Subcutaneous adipose tissue (tissue), 4 donors: ENCODE results near the gene LEUTX. TPM values are rescaled to one million over a fixed set of nuclear protein-coding genes. Genes with fewer than 3 reads are reported as not detected.

ENCODE experiments used
- total RNA-seq, 4 donors: library from RNA; depleted of rRNA; stranded (reverse); fragments of >200 nt; gene quantifications; one replicate each; pipeline ENCODE4 v1.1.0, GENCODE V29; 2016
- TF ChIP-seq, protein P1 (sequence below): fragments of 450-650 bp; IDR thresholded peaks from one replicate; pipeline ENCODE4 v1.5.1; 2016; ENCODE audit warnings: low read depth, mild to moderate bottlenecking, control low read depth, antibody characterized with exemption, moderate library complexity

The LEUTX gene
- total RNA-seq, 4 donors from 2014 or later = not detected

- TF ChIP-seq, protein P1, sequence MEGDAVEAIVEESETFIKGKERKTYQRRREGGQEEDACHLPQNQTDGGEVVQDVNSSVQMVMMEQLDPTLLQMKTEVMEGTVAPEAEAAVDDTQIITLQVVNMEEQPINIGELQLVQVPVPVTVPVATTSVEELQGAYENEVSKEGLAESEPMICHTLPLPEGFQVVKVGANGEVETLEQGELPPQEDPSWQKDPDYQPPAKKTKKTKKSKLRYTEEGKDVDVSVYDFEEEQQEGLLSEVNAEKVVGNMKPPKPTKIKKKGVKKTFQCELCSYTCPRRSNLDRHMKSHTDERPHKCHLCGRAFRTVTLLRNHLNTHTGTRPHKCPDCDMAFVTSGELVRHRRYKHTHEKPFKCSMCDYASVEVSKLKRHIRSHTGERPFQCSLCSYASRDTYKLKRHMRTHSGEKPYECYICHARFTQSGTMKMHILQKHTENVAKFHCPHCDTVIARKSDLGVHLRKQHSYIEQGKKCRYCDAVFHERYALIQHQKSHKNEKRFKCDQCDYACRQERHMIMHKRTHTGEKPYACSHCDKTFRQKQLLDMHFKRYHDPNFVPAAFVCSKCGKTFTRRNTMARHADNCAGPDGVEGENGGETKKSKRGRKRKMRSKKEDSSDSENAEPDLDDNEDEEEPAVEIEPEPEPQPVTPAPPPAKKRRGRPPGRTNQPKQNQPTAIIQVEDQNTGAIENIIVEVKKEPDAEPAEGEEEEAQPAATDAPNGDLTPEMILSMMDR = no peak
Measured at GRCh38 chr19:39737891-39738290, 40.8 kb upstream of the LEUTX start, which contains the start of gene CLC. Gene CLC, minus strand, starts transcription at chr19:39738029. Its CDS starts 77 bp downstream, at chr19:39737952.

GRCh38 chr19:39738814-39739213, 39.8 kb upstream of the LEUTX start:
- TF ChIP-seq, protein P1 = no peak

- TF ChIP-seq, protein P1 = no peak
Measured at GRCh38 chr19:39740395-39740794, 38.3 kb upstream of the LEUTX start.

- TF ChIP-seq, protein P1 = no peak
Measured at GRCh38 chr19:39745643-39746042, 33.0 kb upstream of the LEUTX start.

GRCh38 chr19:39746836-39747529, 31.7 kb upstream of the LEUTX start:
- TF ChIP-seq, protein P1 = no peak

DNA sequence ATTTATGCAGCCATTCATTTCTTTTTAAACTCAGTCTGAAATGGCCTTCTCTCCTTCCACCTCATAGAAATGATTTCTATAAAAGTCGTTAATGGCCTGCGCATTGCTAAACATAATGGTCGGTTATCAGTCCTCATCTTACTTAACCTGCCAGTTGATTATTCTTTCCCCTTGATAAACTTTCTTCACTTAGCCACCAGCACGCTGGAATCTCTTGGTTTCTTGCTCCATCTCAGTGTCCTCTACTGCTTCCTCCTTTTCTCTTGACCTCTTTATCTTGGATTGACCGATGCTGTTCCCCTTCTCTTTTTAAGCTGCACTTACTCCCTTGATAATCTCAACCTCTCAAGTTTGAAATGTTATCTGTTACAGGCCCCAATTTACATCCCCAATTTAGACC, 28.7 kb upstream of the LEUTX start:
- TF ChIP-seq, protein P1 = no peak

DNA sequence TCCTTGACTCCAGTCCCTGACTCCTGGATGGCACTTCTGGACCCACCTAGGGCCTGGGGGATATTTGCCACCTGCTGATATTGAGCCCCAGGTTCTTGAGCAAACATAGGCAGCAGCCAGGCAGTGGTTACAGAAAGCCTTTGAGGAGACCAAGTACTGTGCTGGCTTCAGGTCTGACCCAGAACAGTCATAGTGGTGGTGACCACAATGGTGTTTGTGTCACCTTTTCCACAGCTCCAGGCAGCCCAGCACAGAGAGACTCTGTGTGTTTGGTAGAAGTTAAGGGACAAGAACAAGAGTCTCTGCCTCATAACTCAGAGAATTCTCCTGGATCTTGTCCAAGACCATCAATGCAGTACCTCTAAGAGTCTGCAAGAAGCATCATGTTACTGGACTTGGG, 26.3 kb upstream of the LEUTX start:
- TF ChIP-seq, protein P1 = no peak
